ENCODE results near the gene GLI3. TPM values are rescaled to one million over a fixed set of nuclear protein-coding genes. Genes with fewer than 3 reads are reported as not detected.

The GLI3 gene
- total RNA-seq, 1 donor from 2014 or later: 136 TPM

- Mint-ChIP-seq H3K27ac (ENCODE audit: unreplicated experiment) (peak overlapping the region; percentile 85), H3K4me3 (peak overlapping the region; percentile 21), H3K36me3 (ENCODE audit: low read depth) (peaks cover 37% of the 10 kb centered on the region), H3K9me3 (no peaks in the 10 kb centered on the region), H3K4me1 (peaks cover 57% of the 10 kb centered on the region), H3K27me3 (ENCODE audit: low read depth) (no peaks in the 10 kb centered on the region)
- TF ChIP-seq CTCF (conservative IDR thresholded peaks at IDR 0.05): no peak
- DNase-seq (ENCODE audit: low read depth, low spot score): no peak
Observed at GRCh38 chr7:42029405-42029804, 207.6 kb downstream of the GLI3 start.

DNA sequence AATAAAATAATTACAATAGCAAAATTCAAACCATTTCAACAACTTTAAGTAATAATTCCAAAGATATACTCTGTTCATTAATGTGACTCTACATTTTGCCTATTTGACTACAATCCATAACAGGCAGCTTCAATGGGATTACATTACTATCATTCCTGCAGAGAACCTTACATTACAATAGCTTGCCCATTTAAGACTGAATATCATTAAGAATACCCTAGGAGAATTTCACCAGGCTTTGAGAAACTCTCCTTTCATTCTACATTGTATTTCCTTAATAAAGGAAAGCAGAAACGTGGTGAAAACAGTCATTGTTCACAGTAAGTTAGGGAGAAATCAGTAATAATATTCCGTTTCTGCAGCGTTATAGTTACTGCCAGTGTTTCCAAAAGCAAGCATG, 209.5 kb downstream of the GLI3 start:
- Mint-ChIP-seq H3K36me3 (ENCODE audit: low read depth) (peaks cover 39% of the 10 kb centered on the region), H3K27ac (ENCODE audit: unreplicated experiment) (no peak overlapping the region), H3K9me3 (no peaks in the 10 kb centered on the region), H3K4me1 (peaks cover 65% of the 10 kb centered on the region), H3K4me3 (no peak overlapping the region), H3K27me3 (ENCODE audit: low read depth) (no peaks in the 10 kb centered on the region)
- TF ChIP-seq CTCF (conservative IDR thresholded peaks at IDR 0.05): no peak
- no peak for DNase-seq (ENCODE audit: low read depth, low spot score)

GRCh38 chr7:42026622-42027197, 210.3 kb downstream of the GLI3 start:
- Mint-ChIP-seq H3K27me3 (ENCODE audit: low read depth) (no peaks in the 10 kb centered on the region), H3K36me3 (ENCODE audit: low read depth) (peaks cover 39% of the 10 kb centered on the region), H3K4me3 (no peak overlapping the region), H3K27ac (ENCODE audit: unreplicated experiment) (no peak overlapping the region), H3K9me3 (no peaks in the 10 kb centered on the region), H3K4me1 (peaks cover 73% of the 10 kb centered on the region)
- TF ChIP-seq CTCF (conservative IDR thresholded peaks at IDR 0.05): no peak
- no peak for DNase-seq (ENCODE audit: low read depth, low spot score)

- H3K27me3 Mint-ChIP-seq (ENCODE audit: low read depth): no peaks in the 10 kb centered on the region
- peaks cover 77% of the 10 kb centered on the region for H3K4me1 Mint-ChIP-seq
- no peak for DNase-seq (ENCODE audit: low read depth, low spot score)
- peaks cover 42% of the 10 kb centered on the region for H3K36me3 Mint-ChIP-seq (ENCODE audit: low read depth)
- H3K9me3 Mint-ChIP-seq: no peaks in the 10 kb centered on the region
- H3K4me3 Mint-ChIP-seq: no peak overlapping the region
- peak overlapping the region; percentile 16 for H3K27ac Mint-ChIP-seq (ENCODE audit: unreplicated experiment)
- no peak for TF ChIP-seq CTCF (conservative IDR thresholded peaks at IDR 0.05)
Observed at GRCh38 chr7:42025635-42026375, 211.2 kb downstream of the GLI3 start.

GRCh38 chr7:42024537-42024936, 212.5 kb downstream of the GLI3 start:
- Mint-ChIP-seq H3K4me3 (peak overlapping the region; percentile 70), H3K27me3 (ENCODE audit: low read depth) (no peaks in the 10 kb centered on the region), H3K27ac (ENCODE audit: unreplicated experiment) (no peak overlapping the region), H3K9me3 (no peaks in the 10 kb centered on the region), H3K36me3 (ENCODE audit: low read depth) (peaks cover 36% of the 10 kb centered on the region), H3K4me1 (peaks cover 76% of the 10 kb centered on the region)
- no peak for TF ChIP-seq CTCF (conservative IDR thresholded peaks at IDR 0.05)
- no peak for DNase-seq (ENCODE audit: low read depth, low spot score)

Measured in neural crest cell (in vitro differentiated cells).